HEK293 (cell line): ENCODE data around the gene LYL1.

Experiments used
- GLI4 ChIP-seq: fragments of 450-650 bp; formaldehyde crosslinking; IDR thresholded peaks from 2 replicates; pipeline ENCODE4 v1.5.1; 2016; ENCODE audit warnings: missing biosample characterization, missing genetic modification characterization
- GLIS2 ChIP-seq: fragments of 450-650 bp; formaldehyde crosslinking; IDR thresholded peaks from 2 replicates; pipeline ENCODE4 v1.5.1; 2016; ENCODE audit warnings: missing biosample characterization, missing genetic modification characterization
- KLF9 ChIP-seq: fragments of 450-650 bp; formaldehyde crosslinking; IDR thresholded peaks from 2 replicates; pipeline ENCODE4 v1.5.1; 2016; ENCODE audit warnings: missing biosample characterization, missing genetic modification characterization, low read depth
- PATZ1 ChIP-seq: fragments of 450-650 bp; formaldehyde crosslinking; IDR thresholded peaks from 2 replicates; pipeline ENCODE4 v1.5.1; 2016; ENCODE audit warnings: missing biosample characterization, missing genetic modification characterization
- PRDM10 ChIP-seq: fragments of 450-650 bp; formaldehyde crosslinking; IDR thresholded peaks from 2 replicates; pipeline ENCODE4 v1.5.1; 2016; ENCODE audit warnings: missing biosample characterization, missing genetic modification characterization
- PRDM2 ChIP-seq: fragments of 450-650 bp; formaldehyde crosslinking; IDR thresholded peaks from 2 replicates; pipeline ENCODE4 v1.5.1; 2016; ENCODE audit warnings: missing biosample characterization, missing genetic modification characterization, borderline replicate concordance
- PRDM4 ChIP-seq: fragments of 450-650 bp; formaldehyde crosslinking; IDR thresholded peaks from 2 replicates; pipeline ENCODE4 v1.5.1; 2017; ENCODE audit warnings: missing biosample characterization, missing genetic modification characterization
- SCRT2 ChIP-seq: fragments of 450-650 bp; formaldehyde crosslinking; IDR thresholded peaks from 2 replicates; pipeline ENCODE4 v1.5.1; 2016; ENCODE audit warnings: missing biosample characterization, missing genetic modification characterization
- ZBTB7A ChIP-seq: fragments of 450-650 bp; formaldehyde crosslinking; IDR thresholded peaks from 2 replicates; pipeline ENCODE4 v1.5.1; 2016; ENCODE audit warnings: low read depth, missing biosample characterization, missing genetic modification characterization
- ZBTB8A ChIP-seq: fragments of 450-650 bp; formaldehyde crosslinking; IDR thresholded peaks from 2 replicates; pipeline ENCODE4 v1.5.1; 2016; ENCODE audit warnings: missing biosample characterization, missing genetic modification characterization
- ZNF112 ChIP-seq: fragments of 450-650 bp; formaldehyde crosslinking; IDR thresholded peaks from 2 replicates; pipeline ENCODE4 v1.5.0; 2017; ENCODE audit warnings: missing biosample characterization, missing genetic modification characterization
- ZNF335 ChIP-seq: fragments of 450-650 bp; formaldehyde crosslinking; conservative IDR thresholded peaks from 2 replicates; pipeline ENCODE4 v1.5.1; 2016; ENCODE audit warnings: missing biosample characterization, missing genetic modification characterization
- ZNF473 ChIP-seq: fragments of 450-650 bp; formaldehyde crosslinking; IDR thresholded peaks from 2 replicates; pipeline ENCODE4 v1.5.1; 2017; ENCODE audit warnings: missing biosample characterization, missing genetic modification characterization
- ZNF530 ChIP-seq: fragments of 450-650 bp; formaldehyde crosslinking; IDR thresholded peaks from 2 replicates; pipeline ENCODE4 v1.5.1; 2016; ENCODE audit warnings: low read depth, missing biosample characterization, missing genetic modification characterization
- ZNF596 ChIP-seq: fragments of 450-650 bp; IDR thresholded peaks from 2 replicates; pipeline ENCODE4 v1.5.0; 2018; ENCODE audit warnings: missing biosample characterization, mild to moderate bottlenecking, missing genetic modification characterization, moderate library complexity
- ZNF600 ChIP-seq: fragments of 450-650 bp; formaldehyde crosslinking; IDR thresholded peaks from 2 replicates; pipeline ENCODE4 v1.5.1; 2016; ENCODE audit warnings: missing biosample characterization, missing genetic modification characterization
- ZNF645 ChIP-seq: fragments of 450-650 bp; formaldehyde crosslinking; IDR thresholded peaks from 2 replicates; pipeline ENCODE4; 2016; ENCODE audit warnings: missing biosample characterization, missing genetic modification characterization
- ZNF777 ChIP-seq: fragments of 450-650 bp; formaldehyde crosslinking; IDR thresholded peaks from 2 replicates; pipeline ENCODE4 v1.5.1; 2017; ENCODE audit warnings: missing biosample characterization, missing genetic modification characterization, borderline replicate concordance
- ZNF792 ChIP-seq: fragments of 450-650 bp; formaldehyde crosslinking; IDR thresholded peaks from 2 replicates; pipeline ENCODE4 v1.5.1; 2016; ENCODE audit warnings: missing biosample characterization, missing genetic modification characterization

The LYL1 gene

GRCh38 chr19:13149628-13150186, 47.0 kb upstream of the LYL1 start (continued):
- peak; percentile 98 for TF ChIP-seq PRDM10
- TF ChIP-seq PRDM4 (tag by site-specific recombination): 0 out of 2 replicates have a peak, but pooled peaks have one; percentile 10
- TF ChIP-seq ZNF473 (tag by site-specific recombination): no peak
- no peak for TF ChIP-seq ZNF112 (tag by site-specific recombination)
- 0 out of 2 replicates have a peak, but pooled peaks have one; percentile 50 for TF ChIP-seq PRDM2 (tag by site-specific recombination)
- peak; percentile 53; the same call in 1 of the 2 replicates for TF ChIP-seq GLIS2 (tag by site-specific recombination)
- peak; percentile 92 for TF ChIP-seq ZNF777 (tag by site-specific recombination)
- peak; percentile 48; the same call in 1 of the 2 replicates for TF ChIP-seq ZNF600 (tag by site-specific recombination)
- TF ChIP-seq ZBTB7A: peak; percentile 7; the same call in 1 of the 2 replicates
- TF ChIP-seq ZNF530: no peak
- TF ChIP-seq GLI4: 0 out of 2 replicates have a peak, but pooled peaks have one; percentile 19
- no peak for TF ChIP-seq SCRT2 (tag by site-specific recombination)
- no peak for TF ChIP-seq KLF9 (tag by site-specific recombination)
- peak; percentile 22; the same call in 1 of the 2 replicates for TF ChIP-seq ZNF596
- TF ChIP-seq ZNF792 (tag by site-specific recombination): peak; percentile 41; the same call in 1 of the 2 replicates
- peak; percentile 84 for TF ChIP-seq ZNF335 (tag by site-specific recombination)
- 0 out of 2 replicates have a peak, but pooled peaks have one; percentile 90 for TF ChIP-seq PATZ1 (tag by site-specific recombination)
- TF ChIP-seq ZBTB8A: peak; percentile 81
- TF ChIP-seq ZNF645 (tag by site-specific recombination): 0 out of 2 replicates have a peak, but pooled peaks have one; percentile 31
- TF ChIP-seq, all 188 proteins: peak for 20
